ENCODE results near the gene UNK. TPM values are rescaled to one million over a fixed set of nuclear protein-coding genes. Genes with fewer than 3 reads are reported as not detected.

The UNK gene
- total and polyA plus RNA-seq, 4 donors = 8.8 to 34.1 (median 25.3) TPM

DNA sequence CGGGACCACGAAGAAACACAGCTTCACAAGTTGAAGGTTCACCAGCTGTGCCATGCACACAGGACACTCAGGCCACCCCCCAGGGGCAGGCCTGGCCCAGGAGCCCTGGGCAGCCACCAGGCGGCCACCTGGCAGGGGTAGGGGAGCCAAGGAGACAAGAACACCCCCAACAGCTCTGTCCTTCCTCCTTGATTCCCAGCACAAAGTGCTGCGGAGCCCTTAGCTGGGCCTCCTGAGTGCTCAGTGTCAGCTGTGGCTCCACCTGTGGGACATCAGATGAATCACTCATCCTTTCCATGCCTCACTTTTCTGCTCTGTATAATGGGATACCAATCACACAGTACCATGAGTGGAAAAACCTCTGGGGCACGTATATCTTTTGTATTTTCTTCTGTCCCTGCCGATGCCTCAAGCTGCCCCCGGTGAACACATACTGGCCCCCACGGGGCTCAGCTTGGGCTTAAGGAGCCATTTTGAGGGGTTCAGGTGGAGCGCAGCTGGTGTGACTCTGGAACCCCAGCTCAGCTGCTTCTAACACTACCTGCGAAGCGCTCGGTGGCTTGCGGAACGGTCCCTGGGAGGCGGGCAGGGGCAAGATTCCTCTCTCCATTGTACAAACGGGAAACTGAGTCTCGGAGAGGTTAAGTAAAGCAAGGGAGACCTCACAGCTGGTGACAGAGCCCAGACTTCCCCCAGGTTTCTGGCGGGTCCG is 31.6 kb upstream of the UNK start:
- Histone ChIP-seq H3K27ac (ENCODE audit: low read depth in 1 of 2, low read length in 2 of 2) (no peak overlapping the region), H3K36me3 (ENCODE audit: control insufficient read depth in 1 of 2, insufficient read depth in 2 of 2, low read length in 1 of 2) (no peaks in the 10 kb centered on the region), H3K27me3 (ENCODE audit: control insufficient read depth in 1 of 2, insufficient read depth in 2 of 2, low read length in 1 of 2) (no peaks in the 10 kb centered on the region), H3K4me1 (ENCODE audit: control insufficient read depth in 1 of 2, insufficient read depth in 2 of 2, low read length in 2 of 2) (no peaks in the 10 kb centered on the region), H3K9me3 (ENCODE audit: control insufficient read depth, low read length) (no peaks in the 10 kb centered on the region), H3K4me3 (ENCODE audit: low read length in 2 of 2) (no peak overlapping the region)
- intact Hi-C loops (cut with DNase I) = loop anchor here in 1 of 2 donors (5.0 kb wide), 1 partner anchor 74 kb away; no protein-coding TSS in a partner anchor
- WGBS, 2 donors = 71 to 72% methylated on average over 19 of the region's 19 CpGs
- peak in 1 of 2 donors; percentile 77 for DNase-seq
- ATAC-seq (ENCODE audit: low FRiP score) = no peak

DNA sequence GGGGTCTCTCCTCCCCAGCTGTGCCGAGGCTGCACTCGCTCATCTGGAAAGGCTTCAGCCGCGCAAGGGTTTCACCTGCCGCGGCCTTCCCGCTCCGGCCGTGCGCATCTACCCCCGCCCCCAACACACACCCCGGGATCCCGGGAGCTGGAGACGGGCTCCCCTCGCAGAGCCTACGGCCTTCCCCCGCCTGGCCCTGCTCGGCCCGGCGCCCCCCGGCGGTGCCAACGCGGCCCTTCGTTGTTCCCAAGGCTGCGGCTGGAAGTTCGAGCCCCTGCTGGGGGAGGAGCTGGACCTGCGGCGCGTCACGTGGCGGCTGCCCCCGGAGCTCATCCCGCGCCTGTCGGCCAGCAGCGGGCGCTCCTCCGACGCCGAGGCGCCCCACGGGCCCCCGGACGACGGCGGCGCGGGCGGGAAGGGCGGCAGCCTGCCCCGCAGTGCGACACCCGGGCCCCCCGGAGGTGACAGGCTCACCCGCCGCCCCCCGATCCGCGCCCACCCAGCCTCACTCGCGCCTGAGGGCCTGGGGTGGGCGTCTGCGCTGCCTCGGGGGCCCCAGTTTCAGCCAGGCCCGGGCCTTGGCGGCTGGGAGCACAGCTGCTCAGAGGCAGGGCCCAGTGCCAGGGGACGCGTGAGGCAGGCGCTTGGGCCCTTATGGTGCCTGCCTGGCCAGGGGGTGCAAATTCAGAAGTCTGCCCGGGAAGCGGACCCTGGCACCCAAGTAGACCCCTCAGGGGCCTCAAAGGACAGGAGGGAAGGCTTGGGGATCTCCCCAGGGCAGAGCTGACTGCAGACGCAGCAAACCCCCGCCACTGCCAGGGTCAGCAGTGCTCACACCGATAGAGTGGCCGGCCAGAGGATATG is 30.9 kb upstream of the UNK start:
- DNase-seq (peak; percentile 83 to 91), ATAC-seq (ENCODE audit: low FRiP score) (peak; percentile 62)
- no peak overlapping the region for H3K27ac ChIP-seq (ENCODE audit: low read depth in 1 of 2, low read length in 2 of 2)
- no peaks in the 10 kb centered on the region for H3K27me3 ChIP-seq (ENCODE audit: control insufficient read depth in 1 of 2, insufficient read depth in 2 of 2, low read length in 1 of 2)
- intact Hi-C loops (cut with DNase I) = loop anchor here in 1 of 2 donors (5.0 kb wide), 1 partner anchor 74 kb away; no protein-coding TSS in a partner anchor
- H3K36me3 ChIP-seq (ENCODE audit: control insufficient read depth in 1 of 2, insufficient read depth in 2 of 2, low read length in 1 of 2) = no peaks in the 10 kb centered on the region
- peak overlapping the region in 1 of 2 donors; percentile 4 for H3K4me3 ChIP-seq (ENCODE audit: low read length in 2 of 2)
- H3K4me1 ChIP-seq (ENCODE audit: control insufficient read depth in 1 of 2, insufficient read depth in 2 of 2, low read length in 2 of 2) = no peaks in the 10 kb centered on the region
- H3K9me3 ChIP-seq (ENCODE audit: control insufficient read depth, low read length) = no peaks in the 10 kb centered on the region
- 5% methylated on average over 47 to 76 of the region's 76 CpGs for WGBS, 2 donors

- intact Hi-C loops (cut with DNase I) = loop anchor here in 1 of 2 donors (5.0 kb wide), 1 partner anchor 73 kb away; no protein-coding TSS in a partner anchor
- H3K4me1 ChIP-seq (ENCODE audit: control insufficient read depth in 1 of 2, insufficient read depth in 2 of 2, low read length in 2 of 2) = no peaks in the 10 kb centered on the region
- no peak overlapping the region for H3K4me3 ChIP-seq (ENCODE audit: low read length in 2 of 2)
- no peaks in the 10 kb centered on the region for H3K27me3 ChIP-seq (ENCODE audit: control insufficient read depth in 1 of 2, insufficient read depth in 2 of 2, low read length in 1 of 2)
- 78 to 82% methylated on average over 27 of the region's 27 CpGs for WGBS, 2 donors
- no peak overlapping the region for H3K27ac ChIP-seq (ENCODE audit: low read depth in 1 of 2, low read length in 2 of 2)
- no peak for ATAC-seq (ENCODE audit: low FRiP score)
- DNase-seq = peak in 1 of 2 donors; percentile 75
- no peaks in the 10 kb centered on the region for H3K36me3 ChIP-seq (ENCODE audit: control insufficient read depth in 1 of 2, insufficient read depth in 2 of 2, low read length in 1 of 2)
- H3K9me3 ChIP-seq (ENCODE audit: control insufficient read depth, low read length) = no peaks in the 10 kb centered on the region
These were observed 30.0 kb upstream of the UNK start for GRCh38 chr17:75754378-75755204.

DNA sequence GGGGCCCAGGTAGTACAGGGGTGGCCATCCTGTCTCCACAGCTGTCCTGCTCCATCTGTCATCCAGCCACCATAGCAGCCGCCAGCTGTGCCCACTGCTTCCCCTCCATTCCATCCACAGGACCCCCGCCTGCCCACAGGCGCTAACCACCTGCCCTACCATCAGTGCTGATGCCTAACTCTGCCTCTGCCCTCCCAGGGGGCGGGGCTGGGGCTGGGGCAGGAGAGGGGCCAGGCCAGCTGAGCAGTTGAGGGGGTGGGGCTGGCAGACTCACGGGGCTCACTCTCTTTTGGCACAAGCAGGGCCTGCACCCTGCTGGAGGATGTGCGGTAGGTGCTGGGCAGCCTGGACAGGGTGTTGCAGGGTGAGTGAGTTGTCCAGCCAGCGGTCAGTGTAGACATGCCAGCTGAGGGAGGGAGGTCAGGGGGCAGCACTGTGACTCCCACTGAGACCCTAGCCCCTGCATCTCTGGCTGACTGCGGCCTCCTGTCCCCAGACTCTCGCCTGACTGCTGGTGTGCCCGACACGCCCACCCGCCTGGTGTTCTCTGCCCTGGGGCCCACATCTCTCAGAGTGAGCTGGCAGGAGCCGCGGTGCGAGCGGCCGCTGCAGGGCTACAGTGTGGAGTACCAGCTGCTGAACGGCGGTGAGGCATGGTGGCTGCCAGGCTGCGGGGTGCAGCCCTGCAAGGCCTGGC is 29.3 kb upstream of the UNK start:
- H3K27ac ChIP-seq (ENCODE audit: low read depth in 1 of 2, low read length in 2 of 2) = no peak overlapping the region
- no peaks in the 10 kb centered on the region for H3K9me3 ChIP-seq (ENCODE audit: control insufficient read depth, low read length)
- no peaks in the 10 kb centered on the region for H3K36me3 ChIP-seq (ENCODE audit: control insufficient read depth in 1 of 2, insufficient read depth in 2 of 2, low read length in 1 of 2)
- intact Hi-C loops (cut with DNase I) = no loop called here
- H3K27me3 ChIP-seq (ENCODE audit: control insufficient read depth in 1 of 2, insufficient read depth in 2 of 2, low read length in 1 of 2) = no peaks in the 10 kb centered on the region
- ATAC-seq (ENCODE audit: low FRiP score) = peak; percentile 5
- DNase-seq = peak in 1 of 2 donors; percentile 74
- no peak overlapping the region for H3K4me3 ChIP-seq (ENCODE audit: low read length in 2 of 2)
- WGBS, 2 donors = 79 to 80% methylated on average over 20 of the region's 20 CpGs
- H3K4me1 ChIP-seq (ENCODE audit: control insufficient read depth in 1 of 2, insufficient read depth in 2 of 2, low read length in 2 of 2) = no peaks in the 10 kb centered on the region

GRCh38 chr17:75755990-75756389 is 28.6 kb upstream of the UNK start:
- ATAC-seq (ENCODE audit: low FRiP score) (no peak), DNase-seq (no peak)
- intact Hi-C loops (cut with DNase I) = no loop called here
- no peaks in the 10 kb centered on the region for H3K27me3 ChIP-seq (ENCODE audit: control insufficient read depth in 1 of 2, insufficient read depth in 2 of 2, low read length in 1 of 2)
- H3K36me3 ChIP-seq (ENCODE audit: control insufficient read depth in 1 of 2, insufficient read depth in 2 of 2, low read length in 1 of 2) = no peaks in the 10 kb centered on the region
- H3K9me3 ChIP-seq (ENCODE audit: control insufficient read depth, low read length) = no peaks in the 10 kb centered on the region
- no peaks in the 10 kb centered on the region for H3K4me1 ChIP-seq (ENCODE audit: control insufficient read depth in 1 of 2, insufficient read depth in 2 of 2, low read length in 2 of 2)
- H3K27ac ChIP-seq (ENCODE audit: low read depth in 1 of 2, low read length in 2 of 2) = no peak overlapping the region
- no peak overlapping the region for H3K4me3 ChIP-seq (ENCODE audit: low read length in 2 of 2)
- 91 to 96% methylated on average over 2 of the region's 2 CpGs for WGBS, 2 donors

- Histone ChIP-seq H3K9me3 (ENCODE audit: control insufficient read depth, low read length) (no peaks in the 10 kb centered on the region), H3K27ac (ENCODE audit: low read depth in 1 of 2, low read length in 2 of 2) (no peak overlapping the region), H3K4me3 (ENCODE audit: low read length in 2 of 2) (no peak overlapping the region), H3K36me3 (ENCODE audit: control insufficient read depth in 1 of 2, insufficient read depth in 2 of 2, low read length in 1 of 2) (no peaks in the 10 kb centered on the region), H3K27me3 (ENCODE audit: control insufficient read depth in 1 of 2, insufficient read depth in 2 of 2, low read length in 1 of 2) (no peaks in the 10 kb centered on the region), H3K4me1 (ENCODE audit: control insufficient read depth in 1 of 2, insufficient read depth in 2 of 2, low read length in 2 of 2) (no peaks in the 10 kb centered on the region)
- WGBS, 2 donors = 88 to 89% methylated on average over 28 to 29 of the region's 29 CpGs
- ATAC-seq (ENCODE audit: low FRiP score) (no peak), DNase-seq (peak in 1 of 2 donors; percentile 76)
- intact Hi-C loops (cut with DNase I) = no loop called here
These were observed 28.0 kb upstream of the UNK start for GRCh38 chr17:75756451-75757085.

DNA sequence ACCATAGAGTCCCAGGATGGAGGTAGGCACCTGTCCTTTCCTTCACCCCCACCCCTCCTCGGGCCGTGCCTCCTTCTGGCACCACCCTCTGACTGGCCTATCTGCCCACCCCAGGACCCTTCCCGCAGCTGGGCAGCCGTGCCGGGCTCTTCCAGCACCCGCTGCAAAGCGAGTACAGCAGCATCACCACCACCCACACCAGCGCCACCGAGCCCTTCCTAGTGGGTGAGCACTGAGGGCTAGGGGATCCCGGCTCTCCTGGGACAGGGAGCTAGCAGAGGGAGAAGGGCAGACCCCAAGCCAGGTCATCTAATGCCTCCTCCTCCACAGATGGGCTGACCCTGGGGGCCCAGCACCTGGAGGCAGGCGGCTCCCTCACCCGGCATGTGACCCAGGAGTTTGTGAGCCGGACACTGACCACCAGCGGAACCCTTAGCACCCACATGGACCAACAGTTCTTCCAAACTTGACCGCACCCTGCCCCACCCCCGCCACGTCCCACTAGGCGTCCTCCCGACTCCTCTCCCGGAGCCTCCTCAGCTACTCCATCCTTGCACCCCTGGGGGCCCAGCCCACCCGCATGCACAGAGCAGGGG is 27.4 kb upstream of the UNK start:
- no peaks in the 10 kb centered on the region for H3K4me1 ChIP-seq (ENCODE audit: control insufficient read depth in 1 of 2, insufficient read depth in 2 of 2, low read length in 2 of 2)
- H3K36me3 ChIP-seq (ENCODE audit: control insufficient read depth in 1 of 2, insufficient read depth in 2 of 2, low read length in 1 of 2) = no peaks in the 10 kb centered on the region
- WGBS, 2 donors = 90 to 91% methylated on average over 21 of the region's 21 CpGs
- intact Hi-C loops (cut with DNase I) = no loop called here
- ATAC-seq (ENCODE audit: low FRiP score) (no peak), DNase-seq (no peak)
- no peaks in the 10 kb centered on the region for H3K27me3 ChIP-seq (ENCODE audit: control insufficient read depth in 1 of 2, insufficient read depth in 2 of 2, low read length in 1 of 2)
- no peak overlapping the region for H3K4me3 ChIP-seq (ENCODE audit: low read length in 2 of 2)
- H3K9me3 ChIP-seq (ENCODE audit: control insufficient read depth, low read length) = no peaks in the 10 kb centered on the region
- H3K27ac ChIP-seq (ENCODE audit: low read depth in 1 of 2, low read length in 2 of 2) = no peak overlapping the region

Measured in aorta (tissue), 5 donors.